Tibial nerve (tissue), 4 donors: Measurements from ENCODE around the gene TNFRSF18. TPM values are rescaled to one million over a fixed set of nuclear protein-coding genes. Genes with fewer than 3 reads are reported as not detected.

Experiments
- DNase-seq, 2 donors: peaks; one replicate each; pipeline ENCODE4 v3.0.0-alpha.2; 2019; ENCODE audit warnings: low spot score in 2 of 2
- H3K27ac ChIP-seq, 4 donors: fragments of 200-600 bp; sonication (generic) in 3 of 4; one replicate each; pipeline ENCODE4 v1.5.1; 2017 to 2019; ENCODE audit warnings: mild to moderate bottlenecking in 1 of 4
- H3K27me3 ChIP-seq, 2 donors: fragments of 200-600 bp; sonication (generic) in 1 of 2; one replicate each; pipeline versions ENCODE4 v1.5.1 to v1.6.0; 2017 to 2019
- H3K36me3 ChIP-seq, 3 donors: fragments of 200-600 bp; sonication (generic); one replicate each; pipeline ENCODE4 v1.5.1; 2018 to 2019
- H3K4me1 ChIP-seq, 4 donors: fragments of 200-600 bp; sonication (generic) in 3 of 4; one replicate each; pipeline ENCODE4 v1.5.1; 2017 to 2019
- H3K4me3 ChIP-seq, 4 donors: fragments of 200-600 bp; sonication (generic) in 3 of 4; one replicate each; pipeline ENCODE4 v1.5.1; 2017 to 2019; ENCODE audit warnings: mild to moderate bottlenecking in 1 of 4, moderate library complexity in 1 of 4
- H3K9me3 ChIP-seq, 4 donors: fragments of 200-600 bp; sonication (generic) in 3 of 4; one replicate each; pipeline ENCODE4 v1.5.1; 2017 to 2019
- CTCF ChIP-seq, 5 experiments: fragments of 200-600 bp in 3 of 5; fragments of 450-650 bp in 2 of 5; sonication (generic) in 3 of 5; IDR thresholded peaks; one replicate each; pipeline ENCODE4 v1.5.1; 2016 to 2019; ENCODE audit warnings: antibody characterized with exemption in 5 of 5, mild to moderate bottlenecking in 3 of 5, moderate library complexity in 2 of 5
- EP300 ChIP-seq, 2 donors: sonication (generic); formaldehyde crosslinking; IDR thresholded peaks; one replicate each; pipeline ENCODE4 v1.6.1; 2017; ENCODE audit warnings: antibody characterized with exemption in 2 of 2, mild to moderate bottlenecking in 1 of 2
- POLR2A ChIP-seq, 2 donors: fragments of 450-650 bp; IDR thresholded peaks; one replicate each; pipeline ENCODE4 v1.6.1; 2017; ENCODE audit warnings: antibody characterized with exemption in 2 of 2, mild to moderate bottlenecking in 2 of 2, moderate library complexity in 2 of 2
- WGBS, 2 donors: methylation state at CpG; one replicate each; pipeline ENCODE4 v1.1.5; 2018; 5-methylcytosine and 5-hydroxymethylcytosine counted together
- total RNA-seq, 4 donors: library from RNA; depleted of rRNA; stranded (reverse); fragments of >200 nt; gene quantifications; one replicate each; pipeline ENCODE4 v1.1.0, GENCODE V29; 2016

Gene TNFRSF18
- total RNA-seq, 4 donors from 2014 or later: 0.44 TPM; not detected in 3

- 22 to 38% methylated on average over 6 to 13 of the region's 30 CpGs for WGBS, 2 donors
- peaks cover 0 to 46% (median 9%) of the 10 kb centered on the region in 4 donors for H3K4me1 ChIP-seq
- peaks cover 0 to 76% of the 10 kb centered on the region in 2 donors for H3K27me3 ChIP-seq
- peaks cover 0 to 37% (median 0%) of the 10 kb centered on the region in 3 donors for H3K36me3 ChIP-seq
- no peaks in the 10 kb centered on the region for H3K9me3 ChIP-seq
- no peak overlapping the region for H3K4me3 ChIP-seq
- no peak for DNase-seq
- TF ChIP-seq EP300 (IDR thresholded peaks at IDR 0.05): no peak
- TF ChIP-seq POLR2A (IDR thresholded peaks at IDR 0.05): no peak
- TF ChIP-seq CTCF (IDR thresholded peaks at IDR 0.05): no peak
- H3K27ac ChIP-seq: no peak overlapping the region
Measured at GRCh38 chr1:1239614-1240347, 33.4 kb upstream of the TNFRSF18 start.

- no peak for TF ChIP-seq CTCF (IDR thresholded peaks at IDR 0.05)
- TF ChIP-seq EP300 (IDR thresholded peaks at IDR 0.05): no peak
- no peak for TF ChIP-seq POLR2A (IDR thresholded peaks at IDR 0.05)
- Histone ChIP-seq H3K27ac (no peak overlapping the region), H3K4me3 (no peak overlapping the region), H3K36me3 (peaks cover 0 to 43% (median 0%) of the 10 kb centered on the region in 3 donors), H3K27me3 (peaks cover 0 to 73% of the 10 kb centered on the region in 2 donors), H3K4me1 (peaks cover 0 to 43% (median 9%) of the 10 kb centered on the region in 4 donors), H3K9me3 (no peaks in the 10 kb centered on the region)
- 30 to 69% methylated on average over 3 to 6 of the region's 15 CpGs for WGBS, 2 donors
- DNase-seq: no peak
Measured at GRCh38 chr1:1239227-1239613, 32.8 kb upstream of the TNFRSF18 start.

GRCh38 chr1:1238702-1239178 lies 32.3 kb upstream of the TNFRSF18 start:
- H3K27me3 ChIP-seq: peaks cover 0 to 68% of the 10 kb centered on the region in 2 donors
- H3K9me3 ChIP-seq: no peaks in the 10 kb centered on the region
- no peak for DNase-seq
- H3K4me1 ChIP-seq: peaks cover 0 to 42% (median 7%) of the 10 kb centered on the region in 4 donors
- H3K36me3 ChIP-seq: peaks cover 0 to 47% (median 0%) of the 10 kb centered on the region in 3 donors
- no peak overlapping the region for H3K4me3 ChIP-seq
- 62 to 71% methylated on average over 8 to 15 of the region's 19 CpGs for WGBS, 2 donors
- no peak overlapping the region for H3K27ac ChIP-seq
- TF ChIP-seq CTCF (IDR thresholded peaks at IDR 0.05) (no peak), EP300 (IDR thresholded peaks at IDR 0.05) (no peak), POLR2A (IDR thresholded peaks at IDR 0.05) (no peak)

- no peak for DNase-seq
- WGBS, 2 donors: 36 to 40% methylated on average over 1 to 26 of the region's 48 CpGs
- Histone ChIP-seq H3K27ac (no peak overlapping the region), H3K27me3 (peaks cover 0 to 62% of the 10 kb centered on the region in 2 donors), H3K4me3 (no peak overlapping the region), H3K36me3 (peaks cover 0 to 51% (median 0%) of the 10 kb centered on the region in 3 donors), H3K9me3 (no peaks in the 10 kb centered on the region), H3K4me1 (peaks cover 0 to 44% (median 9%) of the 10 kb centered on the region in 4 donors)
- TF ChIP-seq POLR2A (IDR thresholded peaks at IDR 0.05): no peak
- TF ChIP-seq CTCF (IDR thresholded peaks at IDR 0.05): no peak
- no peak for TF ChIP-seq EP300 (IDR thresholded peaks at IDR 0.05)
Measured at GRCh38 chr1:1237874-1238701, 31.7 kb upstream of the TNFRSF18 start.
